Smooth muscle cell of the umbilical artery (primary cell): ENCODE results near the gene C7orf25. TPM values are rescaled to one million over a fixed set of nuclear protein-coding genes. Genes with fewer than 3 reads are reported as not detected.

Experiments
- total RNA-seq: library from RNA; depleted of rRNA; stranded (reverse); fragments of >200 nt; gene quantifications from 2 replicates; pipeline ENCODE4 v1.2.3, GENCODE V29; 2014

C7orf25 gene
- total RNA-seq, result 8.0 and 11.9 TPM in 2 replicates

GRCh38 chr7:42911454-42912447, at the start of gene C7orf25:
TSS of gene C7orf25 (minus strand) at chr7:42912070. CDS start at chr7:42910900, 1,170 bp downstream.

GRCh38 chr7:42931834-42932651, 20.2 kb upstream of the C7orf25 start, which contains the start of the genes MRPL32 and PSMA2:
TSS of gene MRPL32 (plus strand) at chr7:42932376. CDS start at chr7:42932387, 11 bp downstream.
TSS of gene PSMA2 (minus strand) at chr7:42932174. CDS start at chr7:42932158, 16 bp downstream.

Other genes with a start within 250 kb of the C7orf25 start
- gene PSMA2, start 20.1 kb upstream of the C7orf25 start, total RNA-seq, result 52.0 and 88.5 TPM in 2 replicates
- 35.8 and 41.9 TPM in 2 replicates for gene MRPL32, start 20.3 kb upstream of the C7orf25 start, total RNA-seq
- gene HECW1, start 200.6 kb upstream of the C7orf25 start, total RNA-seq, result not detected in 2 replicates